ELR (cell line): ENCODE data around the gene TMEM129.
"Not testable (repeated sequence)": the region's sequence is repeated elsewhere in the genome, so short reads cannot be mapped to it uniquely, and the experiment has no call there.

ENCODE experiments used
- DNase-seq: peaks from one replicate; pipeline ENCODE4 v3.0.0-alpha.2; 2015; ENCODE audit warnings: low read depth

Gene TMEM129

DNA sequence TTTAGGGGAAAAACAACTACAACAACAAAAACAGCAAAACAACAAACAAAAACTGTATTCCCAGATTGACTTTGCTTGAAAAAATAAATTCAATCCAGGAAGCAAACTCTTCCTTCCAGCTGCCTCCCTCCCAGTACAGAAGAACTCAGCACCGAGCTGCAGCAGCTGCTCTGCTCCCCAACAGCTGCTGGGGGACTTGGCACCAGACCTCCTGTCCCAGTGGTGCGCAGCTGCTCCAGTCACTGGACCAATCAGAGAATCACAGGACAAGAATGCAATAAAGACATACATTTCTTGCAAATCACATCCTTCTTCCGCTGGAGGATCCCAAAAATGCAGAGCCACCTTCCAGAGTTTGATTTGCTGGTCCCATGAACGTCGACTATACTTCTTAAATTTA lies 25.2 kb downstream of the TMEM129 start:
- no peak for DNase-seq

DNA sequence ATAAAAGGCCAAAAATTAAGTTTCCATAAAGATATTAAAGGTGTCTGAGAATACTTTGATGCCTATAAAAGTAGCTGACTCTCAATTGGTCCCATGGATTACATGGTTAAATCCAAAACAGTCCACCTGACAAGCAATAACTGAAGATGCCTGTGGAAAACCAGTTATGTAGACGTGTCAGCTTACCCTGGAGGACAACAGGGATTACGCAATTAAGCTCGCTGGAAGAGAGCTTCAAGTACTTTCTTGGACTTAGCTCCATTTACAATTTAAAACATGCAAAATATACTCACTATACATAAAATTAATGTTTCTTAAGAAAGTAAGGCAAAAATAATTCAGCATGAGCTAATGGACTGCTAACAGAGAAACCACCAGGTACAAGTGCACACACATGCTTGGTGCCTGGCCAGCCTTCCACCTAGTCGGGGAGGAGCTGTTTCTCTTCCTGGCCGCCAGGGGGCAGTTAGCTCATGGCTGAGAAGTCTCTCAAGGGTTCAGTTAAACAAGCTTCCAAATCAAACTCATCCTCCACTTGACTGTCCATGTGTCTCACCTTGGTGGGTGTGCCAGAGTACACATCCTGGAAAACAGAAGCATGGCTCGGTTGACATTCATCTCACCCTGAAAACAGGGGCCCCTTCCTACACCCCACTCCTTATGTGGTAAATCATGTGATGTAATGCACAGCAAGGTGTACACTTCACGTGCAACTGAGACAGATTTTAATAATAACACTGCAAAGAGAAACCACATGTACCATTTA lies 27.8 kb downstream of the TMEM129 start:
- DNase-seq: peak; percentile 78

DNA sequence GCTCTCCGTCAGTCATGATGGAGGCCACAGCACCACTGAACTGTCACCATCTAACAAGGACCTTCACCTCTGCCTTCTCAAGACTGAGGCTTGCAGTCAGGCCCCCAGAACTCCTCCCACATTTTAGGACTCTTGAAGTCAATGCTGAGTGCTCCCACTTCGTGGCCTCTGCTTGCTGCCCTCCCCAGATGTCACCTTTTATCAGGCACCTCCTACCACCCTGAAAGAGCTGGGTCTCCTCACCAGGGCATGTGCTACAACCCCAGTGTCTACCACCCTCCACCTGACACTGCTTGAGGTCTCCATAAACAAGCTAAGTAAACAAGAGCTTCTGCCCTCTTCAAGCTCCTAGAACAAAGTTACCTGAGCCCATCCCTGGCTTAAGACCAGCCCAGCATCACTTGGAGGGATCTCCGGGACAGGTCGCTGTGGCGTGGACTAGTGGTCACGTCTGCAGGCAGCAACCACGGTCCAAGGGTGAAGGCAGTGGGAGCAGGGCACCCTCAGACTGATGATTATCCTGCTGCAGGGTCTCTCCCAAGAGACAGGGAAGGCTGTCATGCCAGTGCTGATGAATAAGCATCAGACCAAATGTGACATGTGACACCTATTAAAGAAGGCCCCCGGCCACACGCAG lies 29.3 kb downstream of the TMEM129 start:
- DNase-seq: no peak

DNA sequence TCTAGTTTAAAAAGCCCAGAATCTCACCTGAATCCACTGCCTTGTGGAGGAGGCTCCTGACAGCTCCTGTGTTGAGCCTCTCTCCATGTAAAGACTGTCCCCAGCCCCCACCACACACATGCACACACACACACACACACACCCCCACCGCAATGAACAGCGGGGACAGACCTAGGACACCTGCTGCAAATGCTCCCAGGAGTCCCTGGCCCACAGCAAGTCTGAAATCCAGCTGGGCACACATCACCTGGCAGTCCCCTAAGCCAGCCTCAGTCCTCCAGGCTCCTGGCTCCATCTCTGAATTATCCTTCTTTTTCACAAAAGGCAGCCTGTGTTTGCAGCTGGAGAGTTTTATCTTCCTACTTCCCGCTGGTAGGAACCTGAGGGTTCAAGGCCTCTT lies 30.4 kb downstream of the TMEM129 start:
- DNase-seq: no peak

DNA sequence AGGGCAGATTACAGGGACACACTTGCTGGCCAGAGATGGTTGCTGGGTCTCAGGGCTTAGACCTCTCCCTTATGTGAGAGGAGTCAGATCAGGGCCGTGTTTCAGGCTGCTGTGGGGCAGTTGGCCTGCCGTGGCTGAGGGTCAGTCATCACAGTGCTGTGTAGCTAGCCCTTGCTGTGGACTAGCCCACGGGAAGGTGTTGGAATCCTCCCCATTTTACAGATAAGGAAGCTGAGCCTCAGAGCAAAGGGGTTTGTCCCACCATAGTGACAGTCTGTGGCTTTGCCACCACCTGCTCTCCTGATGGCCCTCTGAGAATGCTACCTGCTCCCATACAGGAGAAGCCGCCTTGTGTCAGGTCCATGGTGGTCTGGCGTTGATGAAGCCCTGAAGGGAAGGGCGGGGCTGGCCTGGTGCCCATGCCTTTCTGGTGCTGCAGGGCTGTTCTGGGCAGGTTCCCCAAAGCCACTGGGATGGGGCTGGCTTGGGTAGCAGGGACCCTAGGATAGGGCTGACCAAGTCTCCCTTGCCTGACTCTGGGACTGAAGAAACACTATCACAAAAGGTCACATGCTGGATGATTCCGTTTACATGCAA lies 34.6 kb downstream of the TMEM129 start:
- no peak for DNase-seq

DNA sequence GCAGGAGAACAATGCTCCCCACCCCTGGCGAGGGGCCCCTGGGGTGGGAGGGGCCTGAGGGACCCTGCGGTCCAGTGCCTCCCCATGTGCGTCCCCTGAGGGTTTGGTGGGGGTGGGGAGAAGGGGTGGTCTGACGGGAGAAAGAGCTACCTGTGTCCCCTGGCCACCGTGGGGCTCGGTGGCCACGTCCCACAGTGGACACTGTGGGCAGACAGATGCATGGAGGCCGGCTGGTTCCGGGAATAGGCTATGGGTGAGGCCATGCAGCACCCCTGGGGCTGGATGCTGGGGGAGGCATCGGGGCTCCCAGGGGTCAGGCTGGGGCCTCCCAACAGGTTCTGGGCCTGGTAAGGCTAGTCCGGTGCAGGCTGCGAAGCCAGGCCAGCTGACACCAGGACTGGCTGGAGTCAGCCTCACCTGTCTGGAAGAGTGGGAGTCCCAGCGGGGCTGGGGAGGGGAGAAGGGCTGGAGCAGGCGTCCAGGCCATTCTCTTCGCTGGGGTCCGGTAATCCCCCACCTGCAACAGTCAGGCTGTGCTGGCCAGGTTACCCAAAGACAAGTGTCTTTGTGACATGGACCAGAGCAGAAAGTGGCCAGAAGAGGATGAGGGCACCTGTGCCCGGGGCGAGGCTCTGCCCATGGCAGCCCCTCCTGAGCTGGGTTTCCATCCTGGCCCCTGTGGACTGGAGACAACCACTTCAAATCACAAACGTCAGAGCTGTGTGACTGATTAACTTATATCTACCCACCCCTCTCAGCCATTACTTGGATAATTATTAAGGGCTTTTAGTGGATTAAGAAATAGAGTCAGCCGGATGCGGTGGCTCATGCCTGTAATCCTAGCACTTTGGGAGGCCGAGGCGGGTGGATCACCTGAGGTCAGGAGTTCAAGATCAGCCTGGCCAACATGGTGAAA lies 35.6 kb downstream of the TMEM129 start:
- DNase-seq: no peak

DNA sequence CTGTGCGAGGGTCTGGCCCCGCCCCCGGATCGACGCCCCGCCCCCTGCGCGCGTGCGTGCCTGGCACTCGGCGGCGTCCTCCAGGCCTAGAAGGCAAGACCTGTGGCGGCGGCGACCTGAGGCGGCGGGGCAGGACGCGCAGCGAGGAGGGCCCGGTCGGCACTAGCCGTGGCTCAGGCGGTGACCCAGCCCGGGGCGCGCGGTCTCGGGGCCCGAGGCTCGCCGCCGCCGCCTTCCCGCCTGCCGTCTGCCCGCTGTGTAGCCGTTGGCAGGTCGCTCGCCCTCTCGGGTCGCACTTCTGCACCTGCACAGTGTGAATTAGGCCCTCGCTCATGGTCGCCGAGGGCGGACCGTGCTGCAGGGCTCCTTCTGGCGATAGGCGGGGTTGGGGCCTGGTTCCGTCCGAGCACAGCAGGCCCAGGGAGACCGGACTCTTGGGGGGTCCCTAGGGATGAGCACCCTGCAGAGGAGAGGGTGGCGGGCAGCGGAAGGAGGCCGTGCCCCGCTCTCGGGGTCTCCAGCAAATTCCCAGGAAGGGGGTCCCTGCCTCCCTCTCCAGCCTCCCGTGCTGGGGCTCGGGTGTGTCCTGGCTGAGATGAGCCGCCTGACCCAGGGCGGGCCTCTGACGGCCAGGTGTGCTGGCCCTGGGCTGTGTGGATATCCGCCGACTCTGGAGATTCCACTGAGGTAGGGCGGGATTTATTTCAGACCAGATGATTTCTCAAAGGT lies 36.5 kb downstream of the TMEM129 start:
- DNase-seq: no peak

DNA sequence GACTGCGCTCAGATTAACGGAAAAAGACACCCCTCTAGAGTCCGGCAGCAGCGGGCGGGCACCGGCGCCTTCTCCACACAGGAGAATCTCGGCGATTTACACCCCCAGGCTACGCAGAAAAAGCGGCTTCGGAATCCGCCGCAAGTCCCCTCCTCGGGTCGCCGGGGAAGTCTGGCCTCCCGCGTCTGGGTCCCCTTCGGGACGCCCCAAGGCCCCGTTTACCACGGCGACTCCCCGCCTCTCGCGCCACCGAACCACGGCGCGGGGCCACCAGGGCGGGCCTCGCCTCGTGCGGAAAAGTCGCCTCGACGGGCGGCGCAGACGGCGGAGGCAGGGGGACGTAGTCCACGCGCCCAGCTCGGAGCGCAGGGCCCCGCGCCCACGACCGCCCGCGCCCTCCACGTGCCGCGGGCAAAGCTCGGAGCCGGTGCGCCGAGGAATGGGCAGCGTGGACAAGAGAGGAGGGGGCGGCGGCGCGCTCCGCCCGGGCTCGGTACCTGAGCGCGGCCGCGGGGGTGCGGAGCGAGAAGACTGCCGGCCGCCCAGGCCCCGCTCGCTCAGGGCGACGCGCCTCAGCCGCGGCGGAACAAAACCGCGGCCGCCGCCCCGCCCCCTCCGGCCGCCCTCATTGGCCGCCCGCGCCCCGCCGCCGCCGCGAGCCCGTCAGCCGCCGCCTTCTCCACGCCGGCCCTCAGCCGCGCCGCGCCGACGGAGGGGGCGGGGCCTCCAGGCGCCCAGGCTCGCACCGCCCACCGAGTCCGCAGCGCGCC lies 37.2 kb downstream of the TMEM129 start, which contains the start of gene FAM53A:
TSS of gene FAM53A (minus strand) at position 578 of the 770 bp plus-strand sequence. CDS start 15,572 bp downstream, outside the sequence.
- DNase-seq: peak; percentile 83

DNA sequence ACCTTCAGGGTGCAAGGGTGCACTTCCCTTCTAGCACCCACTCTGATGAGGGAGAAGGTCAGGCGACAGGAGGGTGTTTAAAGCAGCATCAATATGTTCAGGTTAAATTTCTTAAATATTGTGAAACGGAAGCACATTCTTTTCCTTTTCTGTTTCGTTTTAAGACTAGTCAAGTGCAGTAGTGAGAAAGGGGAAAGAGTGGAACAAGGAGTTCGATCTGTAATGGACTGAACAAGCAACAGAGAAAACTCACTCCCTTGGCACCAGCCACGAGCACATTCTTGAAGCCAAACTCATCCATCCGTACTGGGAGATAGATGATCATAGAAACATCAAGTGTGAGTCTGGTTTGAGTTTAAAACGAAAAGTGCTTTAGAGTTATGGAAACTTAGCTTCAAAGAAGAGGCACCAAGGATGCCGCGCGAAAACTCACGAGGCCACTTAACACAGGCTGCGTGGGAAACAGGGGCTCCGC lies 37.8 kb downstream of the TMEM129 start:
- peak; percentile 85 for DNase-seq

DNA sequence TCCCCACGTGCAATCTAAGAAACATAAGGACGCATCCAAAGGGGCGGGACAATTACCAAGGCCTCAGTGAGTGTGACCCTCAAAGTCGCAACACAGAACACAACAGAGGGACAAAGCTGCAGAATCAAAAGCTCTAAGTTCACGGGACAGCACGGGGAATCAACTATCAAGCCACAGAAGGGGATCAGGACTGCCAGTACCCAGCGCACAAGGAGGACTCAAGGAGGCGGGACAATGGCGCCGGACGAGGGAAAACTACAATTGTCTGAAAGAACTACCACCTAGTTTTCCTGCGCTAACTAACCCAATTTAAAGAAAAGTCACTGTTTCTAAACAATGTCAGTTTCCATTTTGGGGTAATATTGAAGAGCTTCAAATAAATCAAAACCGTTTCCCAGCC lies 38.3 kb downstream of the TMEM129 start:
- no peak for DNase-seq

DNA sequence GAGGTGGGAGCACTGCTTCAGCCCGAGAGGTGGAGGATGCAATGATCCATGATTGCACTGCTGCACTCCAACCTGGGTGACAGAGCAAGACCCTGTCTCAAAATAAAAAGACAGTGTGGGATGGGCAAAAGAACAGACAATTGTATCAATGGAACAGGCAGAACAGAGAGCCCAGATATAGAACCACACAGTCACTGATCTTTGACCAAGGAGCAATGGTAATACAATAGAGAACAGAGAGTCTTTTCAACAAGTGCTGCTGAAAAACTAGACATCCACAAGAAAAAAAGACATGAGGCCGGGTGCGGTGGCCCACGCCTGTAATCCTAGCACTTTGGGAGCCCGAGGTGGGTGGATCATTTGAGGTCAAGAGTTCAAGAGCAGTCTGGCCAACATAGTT lies 42.9 kb downstream of the TMEM129 start:
- DNase-seq: no peak

DNA sequence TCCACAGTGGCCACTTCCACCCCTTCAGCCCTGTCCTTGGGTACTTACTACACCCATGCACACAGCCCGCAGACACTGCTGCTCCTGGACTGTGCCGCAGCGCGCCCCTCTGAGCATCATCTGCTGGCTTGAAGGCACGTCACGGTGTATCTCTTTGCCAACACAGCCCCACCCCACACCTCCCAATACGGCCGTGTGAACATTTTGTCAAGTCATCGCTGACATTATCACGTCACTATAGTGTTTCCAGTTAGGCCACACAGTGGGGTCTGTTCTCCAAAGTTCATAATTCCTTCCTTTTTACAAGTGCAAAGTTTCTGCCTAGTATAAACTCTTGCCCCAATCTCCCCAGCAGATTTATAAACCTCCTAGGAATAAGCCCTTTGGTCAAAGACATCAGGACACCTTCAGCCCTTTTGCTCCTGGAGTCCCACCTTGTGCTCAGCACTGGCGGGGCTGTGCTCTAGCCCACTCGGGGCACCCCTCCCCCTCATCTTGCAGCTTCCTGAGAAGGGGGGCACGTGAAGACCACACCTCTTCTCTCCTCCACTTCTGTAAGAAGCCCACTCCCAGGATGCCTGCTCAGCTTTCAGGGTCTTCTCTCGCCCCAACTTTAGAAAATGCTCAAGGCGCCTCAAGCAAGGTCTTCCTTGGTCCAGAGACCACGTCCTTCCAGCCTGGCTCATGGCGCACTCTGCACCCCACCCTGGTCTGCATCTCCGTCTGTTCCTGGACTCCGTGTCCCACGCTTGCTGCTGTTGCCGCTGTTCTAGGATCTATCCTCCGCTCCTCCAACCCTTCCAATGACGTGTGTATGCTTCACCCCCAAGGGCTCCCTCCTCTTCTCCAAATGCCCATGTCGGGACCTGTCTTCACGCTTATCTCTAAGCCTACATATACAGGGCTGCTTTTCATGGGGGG lies 44.3 kb downstream of the TMEM129 start:
- no peak for DNase-seq

DNA sequence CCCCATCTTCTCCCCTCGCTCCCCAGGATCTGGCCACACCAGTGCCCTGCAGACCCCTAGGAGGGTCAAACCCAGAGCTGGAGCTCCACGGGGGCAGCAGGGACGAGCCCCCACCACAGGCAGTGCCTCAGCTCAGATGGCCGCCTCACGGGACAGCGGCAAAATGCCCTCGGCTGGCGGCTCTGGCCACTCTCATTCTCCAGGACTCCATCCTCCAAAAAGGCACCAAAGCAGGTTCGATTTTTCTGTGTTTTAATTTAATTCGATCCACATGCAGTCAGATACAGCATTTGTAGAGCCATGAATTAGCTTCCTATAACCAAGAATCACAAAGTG lies 45.4 kb downstream of the TMEM129 start:
- no peak for DNase-seq

DNA sequence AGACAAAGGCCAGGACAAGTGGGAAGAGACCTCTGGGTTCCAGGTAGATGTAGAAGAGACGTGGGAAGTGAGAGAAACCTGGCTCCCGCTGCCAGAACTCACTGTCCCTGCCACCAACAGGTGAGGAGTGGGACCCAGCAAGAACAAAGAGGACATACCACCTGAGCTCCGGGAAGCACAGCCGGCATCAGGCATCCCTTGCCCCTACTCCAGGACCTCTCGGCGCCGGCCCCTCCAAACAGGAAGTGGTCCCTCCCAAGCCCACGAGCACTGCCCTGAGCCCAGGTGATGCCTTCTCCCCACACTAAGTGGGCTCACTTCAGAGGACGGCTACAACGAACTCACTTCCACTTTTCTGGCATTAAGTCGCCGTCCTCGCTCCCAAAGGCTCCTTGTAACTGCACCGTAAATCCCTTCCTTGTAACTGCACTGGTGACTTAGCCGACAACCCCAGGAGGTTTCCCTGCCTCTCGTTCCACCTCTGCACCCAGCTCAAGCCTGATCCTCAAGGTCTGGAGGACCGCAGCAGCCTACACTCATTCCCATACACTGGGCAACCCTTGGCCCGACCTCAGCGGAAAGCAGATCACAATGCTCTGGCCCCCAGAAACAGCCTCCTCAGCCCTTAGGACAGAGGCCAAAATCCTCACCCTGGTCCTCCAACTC lies 45.9 kb downstream of the TMEM129 start:
- DNase-seq: no peak

DNA sequence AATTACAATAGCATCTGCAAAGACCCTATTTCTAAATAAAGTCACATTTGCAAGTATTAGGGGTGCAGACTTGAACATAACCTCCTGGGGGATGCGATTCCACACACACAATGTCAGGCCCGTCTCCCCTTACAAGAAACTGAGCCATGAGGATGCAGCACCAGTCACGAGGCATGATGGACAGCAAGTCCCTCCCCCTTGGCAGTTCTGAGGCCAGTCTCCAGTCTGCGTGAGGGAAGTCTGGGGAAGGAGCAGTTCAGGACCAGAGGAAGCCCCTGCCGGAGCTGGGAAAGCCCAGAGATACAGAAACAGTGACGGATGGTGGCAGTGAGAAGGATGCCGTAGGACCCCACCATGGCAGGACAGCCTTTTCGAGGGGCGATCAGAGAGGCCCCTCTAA lies 46.4 kb downstream of the TMEM129 start:
- no peak for DNase-seq

DNA sequence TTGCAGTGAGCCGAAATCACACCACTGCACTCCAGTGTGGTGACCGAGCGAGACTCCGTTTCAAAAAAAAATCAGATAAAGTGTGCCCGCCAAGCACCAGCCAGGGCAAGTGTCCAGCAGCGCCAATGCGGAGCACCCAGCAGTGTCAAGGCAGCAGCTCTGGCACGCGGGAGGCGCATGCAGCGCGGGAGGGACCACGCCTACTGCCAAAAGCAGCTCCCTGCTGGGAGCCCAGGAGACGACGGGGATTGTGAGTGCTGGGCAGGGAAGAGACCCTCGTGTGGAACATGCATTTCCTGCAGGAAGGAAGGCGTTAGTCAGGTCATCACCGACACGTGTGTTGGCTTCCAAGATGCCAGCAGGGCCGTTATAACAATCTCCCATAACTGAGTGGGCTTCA lies 47.5 kb downstream of the TMEM129 start:
- DNase-seq: no peak

DNA sequence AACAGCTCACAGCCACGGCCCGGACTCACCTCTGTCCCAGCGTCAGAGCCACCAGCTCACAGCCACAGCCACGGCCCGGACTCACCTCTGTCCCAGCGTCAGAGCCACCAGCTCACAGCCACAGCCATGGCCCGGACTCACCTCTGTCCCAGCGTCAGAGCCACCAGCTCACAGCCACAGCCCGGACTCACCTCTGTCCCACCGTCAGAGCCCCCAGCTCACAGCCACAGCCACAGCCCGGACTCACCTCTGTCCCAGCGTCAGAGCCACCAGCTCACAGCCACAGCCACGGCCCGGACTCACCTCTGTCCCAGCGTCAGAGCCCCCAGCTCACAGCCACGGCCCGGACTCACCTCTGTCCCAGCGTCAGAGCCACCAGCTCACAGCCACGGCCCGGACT lies 50.1 kb downstream of the TMEM129 start:
- not testable (repeated sequence) for DNase-seq

DNA sequence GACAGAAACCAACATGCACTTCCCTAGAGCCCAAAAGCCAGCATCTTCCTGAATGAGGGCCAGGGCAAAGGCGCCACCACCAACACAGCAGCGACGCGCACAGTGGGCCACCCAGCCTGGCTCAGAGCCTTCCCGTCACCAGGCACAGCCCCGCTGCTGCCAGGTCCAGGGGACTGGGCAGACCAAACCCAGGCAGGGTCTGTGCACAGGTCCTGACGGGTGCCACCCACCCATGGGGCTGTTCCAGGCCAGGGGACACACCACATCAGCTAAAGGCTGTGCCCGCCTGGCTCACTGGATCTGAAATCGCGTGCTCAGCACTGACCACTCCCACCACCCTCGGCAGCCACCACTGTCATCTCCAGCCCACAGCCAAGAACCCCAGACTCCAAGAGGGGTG lies 50.8 kb downstream of the TMEM129 start:
- no peak for DNase-seq

DNA sequence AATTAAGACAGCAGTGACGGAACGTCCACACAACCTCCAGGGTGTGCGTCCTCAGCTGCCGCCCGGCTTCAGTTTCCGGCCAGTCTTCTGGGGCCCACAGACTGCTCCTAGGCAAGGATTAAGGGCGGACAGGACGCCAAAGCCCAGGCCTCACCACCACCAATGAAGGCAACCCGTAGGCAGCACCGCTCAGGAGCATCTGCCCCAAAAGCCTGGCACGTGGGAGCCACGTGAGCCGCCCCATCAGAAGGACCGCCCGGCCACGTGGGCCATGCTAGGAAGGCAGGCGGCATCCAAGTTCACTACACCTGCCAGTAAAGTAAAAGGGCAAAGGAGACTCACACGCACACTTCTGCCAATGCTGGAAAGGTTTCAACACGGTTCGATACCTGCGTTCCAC lies 51.3 kb downstream of the TMEM129 start:
- DNase-seq: no peak
